Measurements from ENCODE around the gene VEGFB.

- no peak for TF ChIP-seq CTCF (IDR thresholded peaks at IDR 0.05)
- TF ChIP-seq REST (IDR thresholded peaks at IDR 0.05; ENCODE audit: insufficient read depth in 1 of 2, low read depth in 2 of 2, low read length in 1 of 2) = no peak
- TF ChIP-seq TCF7L2 (IDR thresholded peaks at IDR 0.05; ENCODE audit: low read depth, low read length) = no peak
Observed at GRCh38 chr11:64206457-64207255, 27.7 kb upstream of the VEGFB start, which contains the start of gene FERMT3.

Data from Panc1 (cell line).